Stimulated activated CD4-positive, alpha-beta T cell treated with anti-CD3 and anti-CD28 coated beads, Interleukin-1b, Interleukin-23, amount 100 ng/mL, for 1 hour (primary cell): ENCODE results near the gene TCF23.
"Not testable (repeated sequence)": the region's sequence is repeated elsewhere in the genome, so short reads cannot be mapped to it uniquely, and the experiment has no call there.

Source experiments
- DNase-seq, 2 donors: peaks; one replicate each; pipeline ENCODE4 v3.0.0-alpha.2; 2020; ENCODE audit warnings: low read depth in 2 of 2

Gene TCF23

DNA sequence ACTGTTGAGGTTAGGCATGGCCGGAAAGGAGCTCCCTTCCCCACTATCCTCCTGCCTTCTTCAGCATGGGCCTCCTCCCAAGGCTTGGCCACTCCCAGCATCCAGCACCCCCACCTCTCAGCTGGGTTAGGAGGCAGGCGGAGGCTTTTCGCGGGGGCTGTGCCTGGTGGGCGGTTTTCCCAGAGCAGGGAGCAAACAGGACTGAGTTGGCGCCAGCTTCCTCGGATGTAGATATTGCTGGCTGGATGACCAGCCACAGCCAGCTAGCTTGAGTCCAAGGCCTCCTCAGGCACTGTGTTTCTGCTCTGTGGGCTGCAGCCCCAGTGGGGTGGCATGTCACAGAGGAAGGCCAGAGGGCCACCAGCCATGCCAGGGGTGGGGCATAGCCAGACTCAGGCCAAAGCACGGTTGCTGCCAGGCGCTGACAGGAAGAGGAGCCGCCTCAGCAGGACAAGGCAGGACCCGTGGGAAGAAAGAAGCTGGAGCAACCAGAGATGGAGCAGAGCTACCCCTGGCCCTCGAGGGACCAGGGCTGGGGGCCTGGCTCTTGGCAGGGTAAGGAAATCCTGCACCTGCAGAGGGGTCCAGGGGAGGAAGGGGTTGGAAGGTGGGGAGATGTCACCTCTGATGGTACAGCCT, at the start of gene TCF23:
Gene TCF23, plus strand, starts transcription at position 204 of the 639 bp plus-strand sequence. Its CDS starts 130 bp downstream, at position 334.
- DNase-seq = no peak

DNA sequence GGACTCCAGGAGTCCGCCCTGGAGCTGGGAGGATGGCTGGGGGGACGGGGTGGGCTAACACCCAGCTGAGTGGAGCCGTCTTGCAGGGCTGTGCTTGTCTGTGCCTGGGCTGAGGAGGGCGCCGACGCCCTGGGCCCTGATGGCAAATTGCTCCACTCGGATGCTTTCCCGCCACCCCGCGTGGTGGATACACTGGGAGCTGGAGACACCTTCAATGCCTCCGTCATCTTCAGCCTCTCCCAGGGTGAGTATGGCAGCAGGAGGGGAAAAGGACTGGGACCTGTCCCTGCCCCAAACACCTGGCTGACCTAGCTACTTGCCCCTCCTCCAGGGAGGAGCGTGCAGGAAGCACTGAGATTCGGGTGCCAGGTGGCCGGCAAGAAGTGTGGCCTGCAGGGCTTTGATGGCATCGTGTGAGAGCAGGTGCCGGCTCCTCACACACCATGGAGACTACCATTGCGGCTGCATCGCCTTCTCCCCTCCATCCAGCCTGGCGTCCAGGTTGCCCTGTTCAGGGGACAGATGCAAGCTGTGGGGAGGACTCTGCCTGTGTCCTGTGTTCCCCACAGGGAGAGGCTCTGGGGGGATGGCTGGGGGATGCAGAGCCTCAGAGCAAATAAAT, 49.4 kb upstream of the TCF23 start:
- no peak for DNase-seq

- no peak for DNase-seq
Measured at GRCh38 chr2:27100036-27100435, 48.8 kb upstream of the TCF23 start.

DNA sequence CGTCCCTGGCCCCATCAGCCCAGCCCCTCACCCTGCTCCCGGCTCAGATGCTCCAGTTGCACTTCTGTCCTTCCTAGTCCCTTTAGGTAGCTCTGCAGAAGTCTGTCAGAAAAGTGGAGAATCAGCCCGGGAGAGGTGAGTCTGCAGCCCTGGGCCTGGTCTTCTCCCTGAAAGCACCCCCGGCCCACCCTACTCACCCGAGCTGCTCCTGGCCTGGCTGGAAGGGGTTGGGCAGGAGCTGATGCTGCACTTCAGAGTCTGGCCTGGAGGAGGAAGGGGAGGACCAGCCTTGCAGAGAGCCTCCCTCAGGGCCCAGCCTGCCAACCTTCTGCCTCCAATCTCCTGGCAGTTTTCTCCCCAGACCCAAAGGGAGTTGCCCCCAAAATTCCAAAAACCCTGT, 46.5 kb upstream of the TCF23 start:
- DNase-seq = no peak

DNA sequence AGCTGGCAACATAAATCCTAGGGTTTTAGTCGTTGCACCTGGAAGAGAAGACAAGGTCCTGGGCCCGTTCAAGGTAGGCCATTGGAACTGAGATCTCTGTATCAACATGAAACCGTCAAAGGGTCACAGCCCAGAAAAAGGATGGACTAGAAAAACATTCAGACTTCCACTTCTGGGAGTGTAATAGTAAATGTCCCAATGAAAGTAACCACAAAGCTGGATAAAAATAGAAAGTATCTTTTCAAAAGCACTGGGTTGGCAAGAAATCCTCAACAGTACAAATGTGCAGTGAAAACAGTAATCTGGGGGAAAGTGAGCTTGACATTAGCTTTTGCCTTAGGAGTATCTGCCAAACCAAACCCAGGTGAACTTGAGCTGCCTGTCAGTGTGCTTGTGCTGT, 42.8 kb upstream of the TCF23 start:
- no peak for DNase-seq

- DNase-seq = no peak
Measured at GRCh38 chr2:27108221-27108620, 40.6 kb upstream of the TCF23 start.

DNA sequence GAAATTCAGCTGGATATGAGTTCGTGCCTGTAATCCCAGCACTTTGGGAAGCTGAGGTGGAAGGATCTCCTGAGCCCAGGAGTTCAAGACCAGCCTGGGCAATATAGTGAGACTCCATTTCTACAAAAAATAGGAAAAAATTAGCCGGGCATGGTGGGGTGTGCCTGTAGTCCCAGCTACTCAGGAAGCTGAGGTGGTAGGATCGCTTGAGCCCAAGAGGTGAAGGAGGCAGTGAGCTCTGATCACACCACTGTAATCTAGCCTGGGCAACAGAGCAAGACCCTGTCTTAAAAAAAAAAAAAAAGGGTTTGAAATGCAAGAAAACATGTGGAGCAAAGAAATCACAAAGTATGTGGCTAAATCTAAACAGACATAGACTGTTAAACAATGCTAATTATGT, 39.7 kb upstream of the TCF23 start:
- DNase-seq = no peak

GRCh38 chr2:27110603-27111352, 38.0 kb upstream of the TCF23 start:
- not testable (repeated sequence) for DNase-seq

DNA sequence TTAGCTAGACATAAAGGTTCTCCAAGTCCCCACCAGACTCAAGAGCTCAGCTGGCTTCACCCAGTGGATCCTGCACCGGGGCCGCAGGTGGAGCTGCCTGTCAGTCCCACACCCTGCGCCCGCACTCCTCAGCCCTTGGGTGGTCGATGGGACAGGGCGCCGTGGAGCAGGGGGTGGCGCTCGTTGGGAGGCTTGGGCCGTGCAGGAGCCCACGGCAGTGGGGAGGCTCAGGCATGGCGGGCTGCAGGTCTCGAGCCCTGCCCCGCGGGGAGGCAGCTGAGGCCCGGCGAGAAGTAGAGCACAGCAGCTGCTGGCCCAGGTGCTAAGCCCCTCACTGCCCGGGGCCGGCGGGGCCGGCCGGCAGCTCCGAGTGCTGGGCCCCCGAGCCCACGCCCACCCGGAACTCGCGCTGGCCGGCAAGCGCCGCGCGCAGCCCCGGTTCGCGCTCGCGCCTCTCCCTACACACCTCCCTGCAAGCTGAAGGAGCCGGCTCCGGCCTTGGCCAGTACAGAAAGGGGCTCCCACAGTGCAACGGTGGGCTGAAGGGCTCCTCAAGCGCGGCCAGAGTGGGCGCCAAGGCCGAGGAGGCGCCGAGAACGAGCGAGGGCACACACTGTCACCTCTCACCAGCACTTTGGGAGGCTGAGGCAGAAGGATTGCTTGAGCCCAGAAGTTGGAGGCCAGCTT, 37.3 kb upstream of the TCF23 start:
- not testable (repeated sequence) for DNase-seq

- no peak for DNase-seq
Measured at GRCh38 chr2:27115519-27115918, 33.3 kb upstream of the TCF23 start.

DNA sequence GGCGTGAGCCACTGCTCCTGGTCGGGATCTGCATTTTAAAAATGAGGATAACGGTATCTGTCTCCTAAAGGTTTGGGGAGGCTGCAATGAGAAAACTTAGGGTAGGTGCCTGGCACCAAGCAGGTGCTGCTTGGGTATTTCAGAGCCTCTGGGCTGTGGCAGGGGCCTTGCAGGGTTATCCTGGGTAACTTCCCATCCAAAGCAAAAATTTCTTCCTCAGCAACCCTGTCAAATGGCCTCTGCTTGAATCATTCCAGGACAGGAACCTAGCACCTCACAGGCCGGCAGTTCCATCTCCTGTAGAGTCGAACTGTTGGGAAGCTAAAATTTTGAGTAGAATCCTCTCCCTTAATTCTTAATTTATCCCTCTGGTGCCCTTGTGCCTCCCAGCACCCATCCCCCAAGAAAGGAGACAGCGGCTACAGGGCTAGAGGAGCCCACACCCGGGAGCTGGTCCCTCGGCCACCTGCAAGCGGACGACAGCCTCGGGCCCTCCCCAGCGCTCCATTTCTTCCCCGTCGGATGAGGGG, 30.7 kb upstream of the TCF23 start:
- no peak for DNase-seq

DNA sequence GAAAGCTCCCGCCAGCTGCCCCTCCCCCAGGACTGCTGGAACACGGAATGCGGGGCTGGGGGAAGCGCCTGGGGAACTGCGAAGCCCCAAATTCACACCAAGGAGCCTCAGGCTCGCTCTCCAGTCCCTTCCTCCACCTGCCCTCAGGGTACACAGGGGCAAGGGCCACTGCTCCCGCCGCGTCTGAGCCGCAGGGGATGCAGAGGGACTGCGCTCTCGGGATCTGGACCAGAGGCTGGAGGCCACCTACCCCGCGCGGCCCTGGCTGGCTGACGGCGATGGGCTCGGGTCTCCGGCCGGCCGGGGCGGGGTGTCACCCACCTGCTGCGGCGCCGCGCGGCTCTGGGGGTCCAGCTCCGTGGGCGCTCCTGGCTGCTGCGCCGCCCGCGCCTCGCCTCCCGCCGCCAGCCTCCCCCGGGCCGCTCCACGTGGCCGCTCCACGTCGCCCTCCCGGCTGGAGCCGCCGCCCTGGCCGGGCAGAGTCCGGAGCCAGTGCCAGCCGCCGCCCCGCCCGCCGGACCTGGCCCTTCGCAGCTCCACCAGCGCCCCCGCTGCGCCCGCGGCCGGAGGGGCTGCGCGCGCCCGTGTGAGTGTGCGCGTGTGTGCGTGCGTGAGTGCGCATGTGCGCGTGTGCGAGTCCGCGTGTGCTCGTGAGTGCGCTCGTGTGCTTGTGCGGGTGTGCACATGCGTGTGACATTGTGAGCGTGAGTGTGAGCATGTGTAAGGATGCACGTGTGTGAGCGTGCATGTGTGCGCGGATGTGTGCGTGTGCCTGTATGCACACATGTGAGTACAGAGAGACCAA, 30.1 kb upstream of the TCF23 start, which contains the start of gene CGREF1:
Gene CGREF1, minus strand, starts transcription at position 604 of the 805 bp plus-strand sequence. CDS start 14,762 bp downstream, outside the sequence.
- DNase-seq = no peak

DNA sequence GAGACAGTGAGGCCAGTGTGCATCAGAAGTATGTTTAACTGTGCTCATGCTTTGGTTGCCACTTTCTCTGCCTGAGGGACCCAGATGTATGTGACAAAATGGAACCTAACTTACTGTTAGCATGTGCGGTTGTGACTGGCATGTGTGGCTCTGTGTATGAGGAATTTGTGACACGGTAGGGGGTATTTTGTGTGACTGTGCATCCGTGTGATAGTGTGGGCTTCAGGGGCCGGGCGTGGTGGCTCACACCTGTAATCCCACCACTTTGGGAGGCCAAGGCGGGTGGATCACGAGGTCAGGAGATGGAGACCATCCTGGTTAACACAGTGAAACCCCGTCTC, 29.5 kb upstream of the TCF23 start:
- not testable (repeated sequence) for DNase-seq

- no peak for DNase-seq
Measured at GRCh38 chr2:27121906-27122305, 26.9 kb upstream of the TCF23 start.

- DNase-seq = no peak
Measured at GRCh38 chr2:27122791-27123190, 26.0 kb upstream of the TCF23 start.

DNA sequence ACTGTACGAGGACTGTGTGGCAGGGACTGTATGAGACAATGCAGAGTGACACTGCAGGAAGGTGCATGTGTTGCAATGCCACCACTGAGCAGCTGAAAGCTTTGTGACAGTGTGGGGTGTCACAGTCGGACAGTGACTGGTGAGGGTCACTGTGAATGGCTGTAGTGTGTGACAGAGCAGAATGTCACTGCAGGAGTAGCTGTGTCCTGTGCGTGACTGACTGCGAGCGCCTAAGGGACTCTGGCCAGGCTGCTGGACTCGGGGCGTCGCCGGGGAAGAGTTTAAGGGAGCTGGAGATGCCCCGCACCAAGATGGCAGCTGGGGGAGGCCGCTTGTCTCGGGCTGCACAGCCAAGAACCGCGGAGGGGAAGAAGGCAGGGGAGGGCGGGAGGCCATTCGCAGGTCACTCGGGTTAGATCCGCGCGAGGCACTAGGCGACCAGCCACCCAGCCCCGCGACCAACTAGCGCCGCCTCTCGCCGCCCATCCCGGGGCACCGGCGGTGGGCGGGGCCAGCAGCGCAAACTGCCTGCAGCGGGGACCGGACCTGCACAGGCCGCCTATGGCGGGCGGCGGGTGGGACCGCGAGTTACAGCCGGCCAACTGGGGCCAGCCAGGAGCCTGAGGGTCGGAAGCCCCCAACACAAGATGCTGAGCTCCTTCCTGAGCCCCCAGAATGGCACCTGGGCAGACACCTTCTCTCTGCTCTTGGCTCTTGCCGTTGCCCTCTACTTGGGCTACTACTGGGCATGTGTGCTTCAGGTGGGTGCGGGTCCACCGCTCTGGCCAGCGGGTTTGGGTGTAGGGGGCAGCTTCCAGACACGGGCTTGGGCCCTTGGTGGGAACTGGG, 25.3 kb upstream of the TCF23 start, which contains the start of gene ABHD1:
Gene ABHD1, plus strand, starts transcription at position 514 of the 849 bp plus-strand sequence. Its CDS starts 134 bp downstream, at position 648.
- no peak for DNase-seq

DNA sequence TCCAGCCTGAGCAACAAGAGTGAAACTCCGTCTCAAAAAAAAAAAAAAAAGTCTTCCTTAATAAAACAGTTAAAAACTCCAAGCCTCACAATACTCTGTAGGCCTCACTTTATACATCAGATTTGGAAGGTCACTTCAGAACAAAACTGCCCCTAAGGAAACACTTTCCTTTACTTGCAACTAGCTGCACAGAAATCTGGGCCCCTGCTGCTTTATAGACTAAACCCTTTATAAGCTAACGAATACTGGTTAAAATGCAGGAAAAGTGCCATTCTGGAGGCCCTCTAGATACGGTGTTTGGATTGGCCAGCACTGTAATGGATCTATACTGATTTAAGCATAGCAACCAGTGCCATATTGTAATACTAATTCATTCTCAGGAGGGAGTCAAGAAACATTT, 23.7 kb upstream of the TCF23 start:
- no peak for DNase-seq

DNA sequence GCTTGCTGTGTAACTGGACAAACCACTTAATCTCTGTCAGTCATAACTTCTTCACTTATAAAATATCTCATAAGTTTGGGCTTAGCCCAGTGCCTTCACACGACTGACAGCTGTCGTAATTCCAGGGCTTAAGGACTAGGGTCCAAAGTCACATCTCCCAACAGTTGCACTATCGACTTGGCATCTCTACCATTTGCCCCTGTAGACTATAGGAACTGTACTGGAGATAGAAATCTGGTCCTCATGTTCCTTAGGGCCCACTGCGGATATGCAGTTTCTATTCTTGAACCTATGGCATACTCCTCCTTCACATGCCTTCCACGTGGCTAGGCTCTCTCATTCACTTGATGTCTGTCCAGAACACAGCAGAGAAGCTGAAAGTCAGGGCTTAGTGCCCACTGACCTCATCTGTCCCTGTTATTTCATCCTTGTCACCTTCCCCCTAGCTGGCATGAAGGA, 22.5 kb upstream of the TCF23 start:
- no peak for DNase-seq

DNA sequence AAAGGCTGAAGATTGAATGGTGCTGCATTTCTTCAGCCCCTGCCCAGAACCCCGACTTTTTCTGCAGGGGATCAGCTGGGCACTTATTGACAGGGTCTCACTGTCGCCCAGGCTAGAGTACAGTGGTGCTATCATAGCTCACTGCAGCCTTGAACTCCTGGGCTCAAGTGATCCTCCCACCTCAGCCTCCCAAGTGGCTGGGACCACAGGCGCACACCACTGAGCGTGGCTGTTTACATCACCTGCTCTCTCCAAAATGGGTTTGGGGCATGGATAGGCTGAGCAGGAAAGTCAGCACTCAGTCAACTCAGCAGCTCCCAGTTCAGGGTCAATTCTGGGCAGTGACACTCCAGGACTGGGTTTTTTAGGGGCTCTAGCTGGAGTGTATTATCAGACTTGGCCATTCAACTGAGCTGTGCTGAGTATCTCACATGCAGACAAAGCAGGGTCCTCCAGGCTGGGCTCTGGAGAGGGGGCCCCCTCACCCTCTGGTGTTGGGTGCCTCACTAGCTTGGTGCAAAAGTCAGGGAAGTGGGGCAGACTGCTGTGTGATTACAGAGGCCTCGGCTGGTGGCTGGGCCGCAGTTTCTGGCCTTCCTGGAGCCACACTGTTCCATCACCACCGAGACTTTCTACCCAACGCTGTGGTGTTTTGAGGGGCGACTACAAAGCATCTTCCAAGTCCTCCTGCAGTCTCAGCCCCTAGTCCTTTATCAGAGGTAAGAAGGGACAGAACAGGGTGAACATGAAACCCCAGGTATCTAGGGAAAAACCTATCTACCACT, 20.7 kb upstream of the TCF23 start:
- DNase-seq = no peak
